ENCODE results near the gene OR1Q1. TPM values are rescaled to one million over a fixed set of nuclear protein-coding genes. Genes with fewer than 3 reads are reported as not detected.

Gene OR1Q1
- polyA plus RNA-seq, 1 experiment = 0.31 TPM

- Histone ChIP-seq H3K9me3 (ENCODE audit: control insufficient read depth, insufficient read depth, low read length) (no peaks in the 10 kb centered on the region), H3K4me3 (ENCODE audit: low read depth, low read length) (no peak overlapping the region), H3K27me3 (ENCODE audit: control insufficient read depth, insufficient read depth, low read length) (no peaks in the 10 kb centered on the region), H3K27ac (ENCODE audit: low read depth, low read length) (no peak overlapping the region)
- TF ChIP-seq CTCF (IDR thresholded peaks at IDR 0.05; ENCODE audit: low read depth, low read length) = no peak
- no peak for DNase-seq (ENCODE audit: low read depth, low spot score)
- ChIA-PET CTCF (no interaction called here), POLR2A (no interaction called here)
These were observed 8.8 kb upstream of the OR1Q1 start for GRCh38 chr9:122605691-122606090.

DNA sequence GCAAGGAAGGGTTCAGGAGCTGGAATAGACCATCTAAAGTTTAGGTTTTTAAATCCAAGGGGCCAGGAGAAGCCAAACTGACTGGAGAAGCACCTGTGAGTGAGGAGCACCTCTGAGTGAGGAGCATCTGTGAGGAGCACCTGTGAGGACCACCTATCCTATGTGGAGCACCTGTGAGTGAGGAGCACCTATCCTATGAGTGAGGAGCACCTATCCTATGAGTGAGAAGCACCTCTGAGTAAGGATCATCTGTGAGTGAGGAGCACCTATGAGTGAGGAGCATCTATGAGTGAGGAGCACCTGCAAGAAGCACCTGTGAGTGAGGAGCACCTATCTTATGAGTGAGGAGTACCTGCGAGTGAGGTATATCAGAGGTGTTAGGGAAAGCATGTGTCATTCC is 8.0 kb upstream of the OR1Q1 start:
- ChIA-PET POLR2A (no interaction called here), CTCF (no interaction called here)
- TF ChIP-seq CTCF (IDR thresholded peaks at IDR 0.05; ENCODE audit: low read depth, low read length) = no peak

GRCh38 chr9:122609804-122610203 is 4.7 kb upstream of the OR1Q1 start:
- ChIA-PET CTCF (no interaction called here), POLR2A (no interaction called here)
- no peak for DNase-seq (ENCODE audit: low read depth, low spot score)
- no peak overlapping the region for H3K27ac ChIP-seq (ENCODE audit: low read depth, low read length)
- no peak for TF ChIP-seq CTCF (IDR thresholded peaks at IDR 0.05; ENCODE audit: low read depth, low read length)
- H3K4me3 ChIP-seq (ENCODE audit: low read depth, low read length) = no peak overlapping the region
- H3K27me3 ChIP-seq (ENCODE audit: control insufficient read depth, insufficient read depth, low read length) = no peaks in the 10 kb centered on the region
- H3K9me3 ChIP-seq (ENCODE audit: control insufficient read depth, insufficient read depth, low read length) = no peaks in the 10 kb centered on the region

More for the DNA sequence above, 8.0 kb upstream of the OR1Q1 start:
- H3K27ac ChIP-seq (ENCODE audit: low read depth, low read length) = no peak overlapping the region
- no peak for DNase-seq (ENCODE audit: low read depth, low spot score)
- no peak overlapping the region for H3K4me3 ChIP-seq (ENCODE audit: low read depth, low read length)
- no peaks in the 10 kb centered on the region for H3K9me3 ChIP-seq (ENCODE audit: control insufficient read depth, insufficient read depth, low read length)
- no peaks in the 10 kb centered on the region for H3K27me3 ChIP-seq (ENCODE audit: control insufficient read depth, insufficient read depth, low read length)

GRCh38 chr9:122619996-122620395 is 5.5 kb downstream of the OR1Q1 start:
- no peak for TF ChIP-seq CTCF (IDR thresholded peaks at IDR 0.05; ENCODE audit: low read depth, low read length)
- H3K9me3 ChIP-seq (ENCODE audit: control insufficient read depth, insufficient read depth, low read length) = no peaks in the 10 kb centered on the region
- H3K27ac ChIP-seq (ENCODE audit: low read depth, low read length) = no peak overlapping the region
- no peak overlapping the region for H3K4me3 ChIP-seq (ENCODE audit: low read depth, low read length)
- no peak for DNase-seq (ENCODE audit: low read depth, low spot score)
- no peaks in the 10 kb centered on the region for H3K27me3 ChIP-seq (ENCODE audit: control insufficient read depth, insufficient read depth, low read length)
- CTCF ChIA-PET = no interaction called here
- POLR2A ChIA-PET = no interaction called here

DNA sequence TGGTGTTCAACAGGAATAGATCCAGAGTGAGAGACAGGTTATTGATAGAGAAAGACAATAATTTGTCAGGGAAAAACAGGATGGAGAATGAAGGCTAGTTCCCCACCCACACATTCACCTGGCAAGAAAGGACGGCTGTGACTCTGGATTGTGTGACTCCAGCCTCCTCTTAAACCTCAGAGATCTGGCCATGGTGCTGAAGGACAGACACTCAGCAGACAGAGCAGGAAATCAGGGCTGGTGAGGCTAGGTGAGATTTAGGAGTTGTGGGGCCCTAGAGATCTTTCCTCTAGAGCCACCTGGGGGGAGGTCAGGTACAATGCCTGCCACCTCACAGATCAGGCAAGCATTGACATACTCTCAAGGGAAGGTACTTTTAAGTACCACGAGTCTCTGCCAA is 27.7 kb downstream of the OR1Q1 start:
- TF ChIP-seq CTCF (IDR thresholded peaks at IDR 0.05; ENCODE audit: low read depth, low read length) = no peak
- no peaks in the 10 kb centered on the region for H3K9me3 ChIP-seq (ENCODE audit: control insufficient read depth, insufficient read depth, low read length)
- H3K27ac ChIP-seq (ENCODE audit: low read depth, low read length) = no peak overlapping the region
- POLR2A ChIA-PET = no interaction called here
- no peaks in the 10 kb centered on the region for H3K27me3 ChIP-seq (ENCODE audit: control insufficient read depth, insufficient read depth, low read length)
- no peak overlapping the region for H3K4me3 ChIP-seq (ENCODE audit: low read depth, low read length)
- no peak for DNase-seq (ENCODE audit: low read depth, low spot score)
- CTCF ChIA-PET = no interaction called here

Data from AG04450 (cell line).